Measurements from ENCODE around the gene FOXK1.
"Not testable (repeated sequence)": the region's sequence is repeated elsewhere in the genome, so short reads cannot be mapped to it uniquely, and the experiment has no call there.

FOXK1 gene

DNA sequence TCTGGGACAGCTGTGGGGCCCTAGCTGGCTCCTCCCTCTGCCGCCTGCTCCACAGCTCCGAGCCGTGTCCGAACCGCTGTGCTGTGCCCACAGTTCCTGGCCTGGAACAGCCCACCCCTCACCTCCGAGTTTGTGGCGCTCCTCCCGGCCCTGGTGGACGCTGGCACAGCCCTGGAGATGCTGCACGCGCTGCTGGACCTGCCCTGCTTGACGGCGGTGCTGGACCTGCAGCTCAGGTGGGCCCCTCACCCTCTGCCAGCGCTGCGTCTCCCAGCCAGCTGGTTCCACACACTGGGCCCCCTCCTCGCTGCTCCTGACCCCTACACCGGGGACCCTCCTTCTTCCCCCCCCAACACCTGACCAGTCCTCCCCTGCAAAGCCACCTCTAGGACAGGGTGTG is 105.4 kb downstream of the FOXK1 start:
- DNase-seq (ENCODE audit: low spot score), result no peak

DNA sequence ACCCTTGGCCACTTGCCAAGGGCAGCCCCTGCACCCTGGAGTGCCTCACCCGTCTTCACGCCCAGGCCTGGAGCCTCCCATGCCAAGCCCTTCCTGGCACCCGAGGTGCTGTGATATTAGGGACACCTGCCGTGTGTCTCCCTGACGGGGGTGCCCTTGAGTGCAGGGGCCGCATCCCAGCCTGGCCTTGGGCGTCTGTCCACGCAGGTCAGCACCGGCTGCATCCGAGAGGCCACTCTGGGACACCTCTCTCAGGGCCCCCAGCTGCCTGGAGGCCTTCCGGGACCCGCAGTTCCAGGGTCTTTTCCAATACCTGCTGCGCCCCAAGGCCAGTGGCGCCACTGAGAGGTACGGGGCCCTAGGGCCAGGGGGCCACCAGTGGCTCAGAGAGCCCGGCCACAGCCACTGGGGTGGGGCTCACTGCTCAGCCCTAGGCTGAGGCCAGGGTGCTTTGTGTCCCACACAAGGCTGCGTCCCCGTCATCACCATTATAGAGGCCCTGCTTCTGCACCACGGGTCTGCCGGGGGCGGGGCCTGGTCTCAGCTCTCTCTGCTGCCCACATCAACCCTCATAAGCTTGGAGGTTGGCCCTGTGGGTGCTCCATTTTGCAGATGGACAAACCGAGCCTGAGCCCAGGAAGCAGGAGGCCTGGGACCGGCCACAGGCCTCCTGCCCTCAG is 106.0 kb downstream of the FOXK1 start:
- no peak for DNase-seq (ENCODE audit: low spot score)

DNA sequence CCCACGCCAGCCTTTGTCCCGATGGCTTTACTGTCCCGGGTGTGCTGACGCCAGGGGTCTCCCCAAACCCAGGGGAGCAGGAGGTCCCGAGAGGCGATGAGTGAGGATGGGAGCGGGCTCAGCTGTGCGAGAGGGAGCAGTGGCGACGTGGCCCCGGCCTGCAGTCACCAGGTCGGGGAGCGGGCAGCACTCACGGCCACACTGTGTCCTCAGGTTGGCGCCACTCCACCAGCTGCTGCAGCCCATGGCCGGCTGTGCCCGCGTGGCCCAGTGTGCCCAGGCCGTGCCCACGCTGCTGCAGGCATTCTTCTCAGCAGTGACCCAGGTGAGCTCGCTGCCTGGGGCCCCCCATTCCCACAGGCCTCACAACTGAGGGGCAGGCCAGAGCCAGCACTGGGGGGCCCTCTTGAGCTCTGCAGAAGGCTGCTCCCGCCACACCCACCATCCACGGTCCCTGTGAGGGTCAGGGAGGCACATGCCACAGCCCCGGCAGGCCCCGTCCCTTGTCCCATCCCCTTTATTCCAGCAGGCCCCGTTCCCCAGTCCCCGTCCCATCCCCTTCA is 106.6 kb downstream of the FOXK1 start:
- DNase-seq (ENCODE audit: low spot score), result no peak

DNA sequence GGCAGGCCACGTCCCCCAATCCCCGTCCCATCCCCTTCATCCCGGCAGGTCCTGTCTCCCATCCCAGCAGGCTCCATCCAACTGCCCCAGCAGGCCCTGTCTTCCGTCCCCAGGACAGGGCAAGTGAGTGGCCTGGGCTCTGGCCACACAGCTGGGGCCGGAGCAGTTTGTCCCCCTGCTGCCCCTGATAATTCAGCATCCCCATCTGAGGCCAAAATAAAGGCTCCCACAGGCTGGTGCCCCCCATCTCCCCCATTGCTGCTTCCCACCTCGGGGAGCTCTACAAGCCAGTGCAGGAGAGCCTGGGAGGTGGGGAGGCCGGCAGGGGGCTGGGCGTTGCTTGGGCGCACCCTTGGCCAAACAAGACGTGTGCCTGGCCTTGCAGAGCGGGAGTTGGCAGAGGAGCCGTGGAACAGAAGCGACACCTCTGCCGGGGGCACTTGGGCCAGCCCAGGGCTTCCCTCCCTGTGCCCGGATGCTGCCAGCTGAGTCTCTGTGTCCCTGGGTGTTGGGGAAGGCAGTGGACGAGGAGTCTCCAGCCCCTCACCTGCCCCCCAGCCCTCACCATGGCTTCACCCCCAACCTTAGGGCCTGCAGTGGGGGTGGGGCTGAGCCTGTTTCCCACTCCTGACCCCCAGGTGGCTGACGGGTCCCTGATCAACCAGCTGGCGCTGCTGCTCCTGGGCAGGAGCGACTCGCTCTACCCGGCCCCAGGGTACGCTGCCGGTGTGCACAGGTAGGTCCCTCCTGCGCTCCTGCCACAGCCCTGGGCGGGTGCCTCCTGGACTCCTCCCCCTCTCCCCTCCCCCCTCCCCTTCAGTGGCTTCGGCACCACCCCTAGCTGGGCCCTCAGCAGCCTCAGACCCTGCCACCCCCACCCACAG is 107.3 kb downstream of the FOXK1 start:
- DNase-seq (ENCODE audit: low spot score), result no peak

DNA sequence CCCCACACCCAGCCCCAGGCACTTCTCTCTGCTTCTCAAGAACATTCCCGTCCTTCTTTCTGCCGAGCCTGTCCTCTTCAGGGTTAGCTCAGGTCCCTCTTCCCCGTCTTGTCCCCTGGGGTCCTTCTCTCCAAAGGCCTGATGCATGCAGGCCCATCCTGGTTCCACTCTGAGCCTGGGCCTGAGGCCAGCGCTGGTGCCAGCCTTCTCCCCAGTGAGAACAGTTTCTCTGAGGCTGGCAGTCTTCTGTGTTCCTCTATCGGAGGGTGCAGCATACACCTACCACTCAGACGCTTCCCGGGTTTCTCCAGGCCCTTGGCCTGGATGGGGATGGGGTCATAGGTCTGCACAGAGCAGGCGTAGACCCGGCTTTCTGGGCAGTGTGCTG is 108.0 kb downstream of the FOXK1 start:
- DNase-seq (ENCODE audit: low spot score), result no peak

DNA sequence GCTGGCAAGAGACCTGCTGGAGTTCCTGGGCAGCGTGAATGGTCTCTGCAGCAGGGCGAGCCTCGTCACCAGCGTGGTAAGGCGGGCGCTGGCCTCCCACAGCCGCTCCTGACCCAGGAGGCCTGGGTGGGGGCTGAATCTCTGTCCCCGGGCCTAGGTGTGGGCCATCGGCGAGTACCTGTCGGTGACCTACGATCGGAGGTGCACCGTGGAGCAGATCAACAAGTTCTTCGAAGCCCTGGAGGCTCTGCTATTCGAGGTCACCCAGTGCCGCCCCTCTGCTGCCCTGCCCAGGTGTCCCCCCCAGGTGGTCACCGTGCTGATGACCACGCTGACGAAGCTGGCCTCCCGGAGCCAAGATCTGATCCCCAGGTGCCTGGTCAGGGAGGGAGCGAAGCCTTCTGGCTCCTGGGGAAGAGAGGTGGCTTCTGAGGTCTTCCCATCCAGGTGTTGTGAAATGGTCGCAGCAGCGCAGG is 108.5 kb downstream of the FOXK1 start:
- DNase-seq (ENCODE audit: low spot score), result no peak

DNA sequence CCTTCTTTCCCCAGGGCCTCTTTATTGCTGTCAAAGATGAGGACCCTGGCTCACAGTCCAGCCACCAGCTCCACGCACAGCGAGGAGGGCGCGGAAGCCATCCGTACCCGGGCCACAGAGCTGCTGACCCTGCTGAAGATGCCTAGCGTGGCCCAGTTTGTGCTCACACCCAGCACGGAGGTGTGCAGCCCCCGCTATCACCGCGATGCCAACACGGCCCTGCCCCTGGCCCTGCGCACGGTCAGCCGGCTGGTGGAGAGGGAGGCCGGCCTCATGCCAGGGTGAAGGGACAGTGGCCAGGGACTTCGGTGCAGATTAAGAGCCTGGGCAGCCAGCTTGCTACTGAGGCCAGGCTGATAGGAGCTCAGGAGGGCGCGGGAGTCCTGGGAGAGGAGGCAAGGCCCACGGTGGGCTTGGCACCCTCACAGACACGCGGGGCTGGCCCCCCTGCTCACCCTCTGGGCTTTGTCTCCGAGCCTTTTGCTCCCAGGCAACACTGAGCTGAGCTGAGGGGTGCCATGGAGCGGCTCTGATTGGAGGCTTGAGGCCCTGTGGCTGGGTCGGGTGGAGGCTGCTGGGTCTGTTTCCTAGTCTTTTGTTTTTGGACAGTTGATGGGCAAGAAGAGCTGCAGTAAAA is 109.1 kb downstream of the FOXK1 start:
- DNase-seq (ENCODE audit: low spot score), result no peak

DNA sequence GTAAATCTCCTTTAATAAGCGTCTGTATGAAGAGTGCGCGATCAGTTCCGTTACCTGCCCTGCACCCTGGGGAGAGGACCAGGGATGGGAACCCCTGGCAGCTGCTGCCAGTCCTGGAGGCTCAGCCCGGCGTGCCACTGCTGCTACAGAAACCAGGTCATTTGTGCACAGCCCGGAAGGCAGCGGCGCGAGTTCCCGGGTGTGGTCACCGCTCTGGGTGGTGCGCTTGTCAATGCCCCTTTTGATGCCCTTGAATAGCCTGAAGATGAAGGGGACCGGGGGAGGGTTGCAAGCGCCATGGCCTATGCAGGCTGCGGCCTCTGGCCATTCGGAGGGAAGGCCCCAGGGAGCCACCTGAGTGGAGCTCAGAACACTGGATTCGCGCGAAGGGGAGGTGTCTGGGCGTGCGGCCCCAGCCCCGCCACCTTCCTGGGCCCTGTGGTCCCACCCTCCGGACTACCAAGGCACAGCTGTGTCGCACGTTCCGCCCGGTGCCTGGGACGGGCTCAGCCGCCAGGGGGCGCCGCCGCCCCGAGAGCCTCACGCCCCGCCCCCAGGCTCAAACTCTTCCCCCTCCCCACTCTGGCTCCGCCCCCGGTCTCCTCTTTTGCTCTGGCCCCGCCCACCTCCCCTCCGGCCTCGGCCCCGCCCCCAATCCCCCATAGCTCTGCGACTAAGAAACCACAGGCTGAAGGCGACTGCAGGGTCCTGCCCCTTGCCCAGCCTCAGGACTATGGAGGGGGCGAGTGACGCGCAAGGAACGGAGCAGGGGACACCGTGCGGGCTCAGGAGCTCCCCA is 109.8 kb downstream of the FOXK1 start:
- peak; percentile 55 for DNase-seq (ENCODE audit: low spot score)

DNA sequence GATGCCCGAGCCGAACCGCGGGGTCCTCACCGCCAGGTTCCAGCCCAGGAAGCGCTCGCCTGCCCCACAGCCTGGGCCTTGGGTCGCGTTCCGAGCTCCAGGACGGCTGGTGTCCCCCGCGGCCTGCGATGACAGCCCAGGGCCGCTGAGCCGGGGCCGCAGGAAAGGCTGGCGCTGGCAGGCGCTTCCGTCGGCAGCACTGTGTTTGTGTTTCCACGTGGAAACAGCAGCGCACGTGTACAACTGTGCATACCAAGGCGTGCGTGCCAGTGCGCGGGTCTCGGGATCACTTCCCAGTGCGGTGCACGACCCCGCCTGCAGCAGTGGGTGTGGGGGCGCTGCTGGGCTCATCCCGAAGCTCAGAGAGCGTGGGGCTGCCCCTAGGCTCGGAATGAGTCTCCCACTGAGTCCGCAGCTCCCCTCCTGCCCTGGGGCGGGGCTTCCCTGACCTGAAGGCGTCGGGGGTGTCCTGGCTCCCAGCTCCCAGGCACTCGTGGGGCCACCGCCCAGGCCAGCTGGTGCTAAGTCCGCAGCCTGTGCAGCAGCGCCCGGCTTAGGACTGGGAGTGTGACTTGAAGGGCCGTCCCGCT is 110.5 kb downstream of the FOXK1 start:
- no peak for DNase-seq (ENCODE audit: low spot score)

DNA sequence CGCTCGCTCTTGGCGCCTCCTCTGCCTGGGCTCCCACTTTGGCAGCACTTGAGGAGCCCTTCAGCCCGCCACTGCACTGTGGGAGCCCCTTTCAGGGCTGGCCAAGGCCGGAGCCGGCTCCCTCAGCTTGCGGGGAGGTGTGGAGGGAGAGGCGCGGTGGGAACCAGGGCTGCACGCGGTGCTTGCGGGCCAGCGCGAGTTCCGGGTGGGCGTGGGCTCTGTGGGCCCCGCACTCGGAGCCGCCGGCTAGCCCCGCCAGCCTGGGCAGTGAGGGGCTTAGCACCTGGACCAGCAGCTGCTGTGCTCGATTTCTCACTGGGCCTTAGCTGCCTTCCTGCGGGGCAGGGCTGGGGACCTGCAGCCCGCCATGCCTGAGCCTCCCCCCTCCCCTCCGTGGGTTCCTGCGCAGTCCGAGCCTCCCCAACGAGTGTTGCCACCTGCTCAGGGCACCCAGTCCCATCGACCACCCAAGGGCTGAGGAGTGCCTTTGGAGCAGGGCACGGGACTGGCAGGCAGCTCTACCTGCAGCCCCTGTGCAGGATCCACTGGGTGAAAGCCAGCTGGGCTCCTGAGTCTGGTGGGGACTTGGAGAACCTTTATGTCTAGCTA is 111.4 kb downstream of the FOXK1 start:
- not testable (repeated sequence) for DNase-seq (ENCODE audit: low spot score)

DNA sequence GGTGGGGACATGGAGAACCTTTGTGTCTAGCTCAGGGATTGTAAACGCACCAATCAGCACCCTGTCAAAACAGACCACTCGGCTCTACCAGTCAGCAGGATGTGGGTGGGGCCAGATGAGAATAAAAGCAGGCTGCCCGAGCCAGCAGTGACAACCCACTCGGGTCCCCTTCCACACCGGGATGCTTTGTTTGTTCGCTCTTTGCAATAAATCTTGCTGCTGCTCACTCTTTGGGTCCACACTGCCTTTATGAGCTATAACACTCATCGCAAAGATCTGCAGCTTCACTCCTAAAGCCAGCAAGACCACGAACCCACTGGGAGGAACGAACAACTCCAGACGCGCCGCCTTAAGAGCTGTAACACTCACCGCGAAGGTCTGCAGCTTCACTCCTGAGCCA is 112.1 kb downstream of the FOXK1 start:
- not testable (repeated sequence) for DNase-seq (ENCODE audit: low spot score)

DNA sequence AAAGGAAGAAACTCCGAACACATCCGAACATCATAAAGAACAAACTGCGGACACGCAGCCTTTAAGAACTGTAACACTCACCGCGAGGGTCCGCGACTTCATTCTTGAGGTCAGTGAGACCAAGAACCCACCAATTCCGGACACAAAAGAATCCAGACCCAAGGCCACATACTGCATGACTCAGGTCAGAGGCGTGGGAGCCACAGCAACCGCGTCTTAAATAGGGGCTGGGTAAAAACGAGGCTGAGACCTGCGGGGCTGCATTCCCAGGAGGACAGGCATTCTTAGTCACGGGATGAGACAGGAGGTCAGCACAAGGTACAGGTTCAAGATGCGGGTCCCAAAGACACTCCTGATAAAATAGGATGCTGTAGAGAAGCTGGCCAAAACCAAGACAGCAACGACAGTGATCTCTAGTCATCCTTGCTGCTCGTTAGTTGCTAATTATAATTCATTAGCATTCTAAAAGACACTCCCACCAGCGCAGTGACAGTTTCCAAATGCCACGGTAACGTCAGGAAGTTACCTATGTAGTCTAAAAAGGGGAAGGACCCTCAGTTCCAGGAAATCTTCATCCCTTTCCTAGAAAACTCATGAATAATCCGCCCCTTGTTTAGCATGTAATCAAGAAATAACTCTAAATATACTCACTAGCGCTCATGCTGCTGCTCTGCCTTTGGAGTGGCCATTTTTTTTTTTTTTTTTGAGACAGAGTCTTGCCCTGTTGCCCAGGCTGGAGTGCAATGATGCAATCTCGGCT is 112.7 kb downstream of the FOXK1 start:
- DNase-seq (ENCODE audit: low spot score), result no peak

DNA sequence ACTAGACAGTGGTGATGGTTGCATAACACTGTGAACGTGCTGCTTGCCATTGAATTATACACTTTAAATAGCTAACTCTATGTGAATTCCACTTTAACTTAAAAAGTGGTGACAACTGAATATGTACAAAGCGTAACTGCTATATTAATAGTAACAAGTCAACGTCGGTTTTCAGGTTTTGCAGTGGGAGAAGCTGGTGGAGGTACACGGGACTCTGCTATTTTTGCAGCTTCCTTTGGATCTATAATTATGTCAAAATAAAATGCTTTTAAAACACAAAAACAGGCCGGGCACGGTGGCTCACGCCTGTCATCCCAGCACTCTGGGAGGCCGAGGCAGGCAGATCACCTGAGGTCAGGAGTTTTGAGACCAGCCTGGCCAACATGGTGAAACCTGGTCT is 114.4 kb downstream of the FOXK1 start:
- no peak for DNase-seq (ENCODE audit: low spot score)

DNA sequence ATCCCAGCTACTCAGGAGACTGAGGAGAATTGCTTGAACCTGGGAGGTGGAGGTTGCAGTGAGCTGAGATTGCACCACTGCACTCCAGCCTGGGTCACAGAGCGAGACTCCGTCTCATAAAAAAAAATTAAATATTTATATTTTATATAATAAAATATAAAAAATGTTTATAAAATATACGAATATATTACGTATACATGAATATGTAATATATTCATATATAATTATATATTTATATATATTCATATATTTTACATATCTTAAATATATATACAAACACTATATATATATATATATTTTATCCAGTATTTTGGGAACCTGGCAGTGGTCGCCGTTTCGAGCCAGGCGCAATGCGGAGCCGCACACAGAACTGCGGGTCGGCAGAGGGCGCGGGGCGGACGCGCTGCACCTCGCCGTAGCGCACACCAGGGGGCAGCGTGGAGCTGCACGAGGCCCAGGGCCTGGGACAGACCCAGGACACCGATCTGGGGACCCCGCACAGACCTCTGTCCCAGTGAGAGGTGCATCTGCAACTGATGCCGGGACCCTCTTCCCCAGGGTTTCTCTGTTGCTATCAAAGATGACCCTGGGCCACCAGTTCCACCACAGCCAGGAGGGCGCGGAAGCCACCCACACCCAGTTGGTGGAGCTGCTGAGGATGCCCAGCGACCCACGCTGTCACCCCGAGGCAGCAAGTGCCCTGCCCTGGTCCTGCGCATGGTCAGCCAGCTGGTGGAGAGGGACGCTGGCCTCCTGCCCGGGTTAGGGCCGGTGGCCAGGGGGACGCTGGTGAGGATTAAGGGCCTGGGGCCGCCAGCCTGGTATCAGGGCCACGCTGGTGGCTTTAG is 116.0 kb downstream of the FOXK1 start:
- DNase-seq (ENCODE audit: low spot score), result peak; percentile 57

DNA sequence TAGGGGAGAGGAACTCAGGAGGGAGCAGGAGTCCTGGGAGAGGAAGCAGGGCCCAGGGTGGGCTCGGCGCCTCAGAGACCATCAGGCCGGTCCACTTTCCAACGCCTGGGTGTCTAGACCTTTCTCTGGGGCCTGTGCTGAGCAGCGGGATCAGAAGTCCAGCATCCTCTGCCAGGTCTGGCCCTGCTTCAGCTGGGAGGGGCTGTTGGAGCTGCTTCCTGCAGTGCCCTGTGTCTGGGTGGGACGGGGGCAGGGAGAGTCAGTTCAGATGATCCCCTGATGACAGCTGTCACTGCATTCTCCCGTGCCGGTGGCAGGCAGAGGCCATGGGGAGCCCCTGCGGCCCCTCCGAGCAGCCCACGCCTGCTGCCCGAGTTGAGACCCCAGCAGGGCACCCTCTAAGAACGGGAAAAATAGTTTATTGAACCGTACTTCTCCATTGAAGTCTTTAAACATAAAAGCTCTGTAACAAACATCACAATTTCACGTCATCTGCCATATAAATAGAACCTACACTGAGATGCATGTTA is 116.7 kb downstream of the FOXK1 start:
- DNase-seq (ENCODE audit: low spot score), result no peak

DNA sequence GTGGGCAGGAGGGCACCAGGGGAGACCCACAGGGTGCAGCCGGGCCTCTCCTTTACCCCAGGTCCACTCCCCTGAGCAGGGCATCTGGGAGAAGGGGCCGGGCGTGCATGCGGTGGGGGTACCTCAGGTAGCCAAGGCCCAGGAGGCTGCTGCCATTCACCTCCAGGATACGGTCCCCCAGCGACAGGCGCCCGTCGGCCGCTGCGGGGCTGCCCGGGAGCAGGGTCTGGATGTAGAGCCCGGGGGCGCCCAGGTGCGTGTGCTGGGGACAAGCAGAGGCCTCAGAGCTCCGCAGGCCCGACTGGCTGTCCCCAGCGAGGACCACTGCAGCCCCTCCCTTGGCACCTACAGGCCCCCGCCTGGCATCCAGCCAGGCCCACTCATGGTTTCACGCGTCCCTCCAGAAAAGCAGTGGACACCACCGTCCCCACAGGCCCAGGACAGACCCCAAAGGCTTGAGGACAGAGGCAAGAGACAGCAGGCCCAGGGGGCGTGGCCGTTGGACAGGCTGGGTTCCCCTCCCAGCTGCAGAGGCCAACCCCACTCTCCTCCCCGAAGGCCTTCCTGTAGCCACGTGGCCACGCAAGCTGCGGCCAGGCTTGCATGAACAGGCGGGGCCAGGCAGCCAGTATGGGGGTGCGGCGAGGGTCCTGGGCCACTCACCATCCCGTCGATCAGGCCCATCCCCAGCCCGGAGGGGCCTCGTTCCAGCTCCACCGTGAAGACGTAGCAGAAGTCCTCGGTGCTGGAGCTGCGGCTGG is 117.6 kb downstream of the FOXK1 start:
- DNase-seq (ENCODE audit: low spot score), result no peak

DNA sequence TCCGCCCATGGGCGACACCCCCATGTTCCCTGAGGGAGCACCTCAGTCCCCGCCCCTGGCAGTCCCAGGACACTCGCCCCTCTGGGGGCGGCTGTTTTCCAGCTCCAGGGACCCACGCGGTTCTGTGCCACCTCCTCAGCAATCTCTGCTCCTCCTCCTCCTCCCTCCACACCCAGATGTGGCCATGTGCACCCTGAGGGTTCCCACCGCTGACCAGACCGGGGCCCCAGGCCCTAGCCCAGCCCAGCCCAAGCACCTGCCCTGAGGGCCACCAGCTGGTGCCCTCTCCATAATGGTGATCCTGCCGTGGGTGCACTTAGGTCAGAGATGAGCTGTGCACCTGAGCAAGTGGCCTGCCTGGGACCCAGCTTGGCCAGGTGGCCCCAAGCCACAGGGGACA is 118.4 kb downstream of the FOXK1 start:
- no peak for DNase-seq (ENCODE audit: low spot score)

Data from kidney capillary endothelial cell (primary cell).